ENCODE measurements around the gene RPS6KC1.
"Not testable (repeated sequence)": the region's sequence is repeated elsewhere in the genome, so short reads cannot be mapped to it uniquely, and the experiment has no call there.

The RPS6KC1 gene

GRCh38 chr1:213107613-213108012 lies 56.6 kb downstream of the RPS6KC1 start:
- DNase-seq, result no peak

GRCh38 chr1:213110349-213111300 lies 59.6 kb downstream of the RPS6KC1 start:
- peak; percentile 14 for DNase-seq

- no peak for DNase-seq
Measured at GRCh38 chr1:213111502-213111901, 60.5 kb downstream of the RPS6KC1 start.

GRCh38 chr1:213112723-213113122 lies 61.7 kb downstream of the RPS6KC1 start:
- not testable (repeated sequence) for DNase-seq

GRCh38 chr1:213117699-213118180 lies 66.7 kb downstream of the RPS6KC1 start:
- DNase-seq, result peak; percentile 21

GRCh38 chr1:213119794-213120193 lies 68.8 kb downstream of the RPS6KC1 start:
- DNase-seq, result no peak

- DNase-seq, result no peak
Measured at GRCh38 chr1:213120386-213120785, 69.3 kb downstream of the RPS6KC1 start.

GRCh38 chr1:213120961-213121360 lies 69.9 kb downstream of the RPS6KC1 start:
- no peak for DNase-seq

GRCh38 chr1:213122514-213122929 lies 71.5 kb downstream of the RPS6KC1 start:
- DNase-seq, result peak; percentile 37

GRCh38 chr1:213123087-213123486 lies 72.0 kb downstream of the RPS6KC1 start:
- DNase-seq, result no peak

GRCh38 chr1:213123536-213123935 lies 72.5 kb downstream of the RPS6KC1 start:
- no peak for DNase-seq

GRCh38 chr1:213124590-213124989 lies 73.5 kb downstream of the RPS6KC1 start:
- no peak for DNase-seq

GRCh38 chr1:213125643-213126042 lies 74.6 kb downstream of the RPS6KC1 start:
- DNase-seq, result no peak

GRCh38 chr1:213127074-213127473 lies 76.0 kb downstream of the RPS6KC1 start:
- DNase-seq, result no peak

- no peak for DNase-seq
Measured at GRCh38 chr1:213131851-213132655, 81.0 kb downstream of the RPS6KC1 start.

- no peak for DNase-seq
Measured at GRCh38 chr1:213135572-213135971, 84.5 kb downstream of the RPS6KC1 start.

- no peak for DNase-seq
Measured at GRCh38 chr1:213136190-213136917, 85.3 kb downstream of the RPS6KC1 start.

GRCh38 chr1:213138391-213138790 lies 87.3 kb downstream of the RPS6KC1 start:
- no peak for DNase-seq

GRCh38 chr1:213138892-213139291 lies 87.9 kb downstream of the RPS6KC1 start:
- no peak for DNase-seq

GRCh38 chr1:213148905-213149304 lies 97.9 kb downstream of the RPS6KC1 start:
- no peak for DNase-seq

GRCh38 chr1:213150090-213150489 lies 99.0 kb downstream of the RPS6KC1 start:
- DNase-seq, result not testable (repeated sequence)

GRCh38 chr1:213154056-213154685 lies 103.1 kb downstream of the RPS6KC1 start:
- no peak for DNase-seq
